IPS-NIHi7 (cell line): ENCODE measurements around the gene FARS2.

Experiments
- DNase-seq: peaks from one replicate; pipeline ENCODE4 v3.0.0; 2012; ENCODE audit warnings: mixed read lengths; ENCODE audit errors: extremely low spot score

The FARS2 gene

GRCh38 chr6:5260661-5261544 is at the start of gene FARS2, which contains the start of gene LYRM4:
TSS of gene FARS2 (plus strand) at chr6:5261513.
TSS of gene LYRM4 (minus strand) at chr6:5260950. CDS start at chr6:5260733, 217 bp downstream.
- peak; percentile 94 for DNase-seq

DNA sequence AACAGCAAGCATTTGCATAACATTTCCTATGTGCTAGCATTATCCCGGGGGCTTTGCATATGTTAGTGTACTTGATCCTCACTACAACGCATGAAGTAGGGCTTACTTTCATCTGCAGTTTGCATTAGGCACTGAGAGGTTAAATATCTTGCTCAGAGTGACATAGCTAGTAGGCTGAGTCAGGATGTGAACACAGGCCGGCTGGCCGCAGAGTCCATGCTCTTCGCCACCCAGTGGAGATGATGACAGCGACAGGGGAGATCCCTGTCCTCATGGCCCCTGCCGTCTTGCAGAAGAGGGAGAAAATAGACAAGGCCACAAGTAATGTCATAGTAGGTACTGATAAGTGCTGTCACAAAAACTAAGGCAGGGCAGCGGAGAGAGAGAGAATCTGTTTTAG is 47.5 kb upstream of the FARS2 start:
- no peak for DNase-seq

DNA sequence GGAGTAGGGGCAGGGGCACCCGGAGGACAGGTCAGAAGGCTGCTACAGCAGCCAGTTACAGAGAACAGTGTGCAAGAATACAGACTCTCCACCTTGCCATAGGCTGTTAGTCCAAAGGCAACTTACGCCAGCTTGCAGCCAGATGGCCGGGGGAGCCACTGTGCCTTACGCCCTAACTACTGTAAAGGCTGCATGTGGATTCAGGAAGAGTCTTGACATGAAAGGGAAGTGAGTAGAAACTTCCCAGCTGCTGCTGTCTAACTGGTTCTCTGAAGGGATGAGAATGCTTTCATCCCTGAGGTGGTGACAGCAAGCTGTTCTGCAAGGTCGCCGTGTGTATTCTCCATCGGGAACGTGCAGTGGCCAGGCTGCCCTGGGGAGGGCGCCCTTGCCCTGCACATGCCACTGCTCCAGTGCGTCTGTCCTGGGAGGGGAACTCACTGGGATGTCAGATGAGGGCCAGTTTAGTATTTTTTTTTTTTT is 46.7 kb upstream of the FARS2 start:
- peak; percentile 78 for DNase-seq

- no peak for DNase-seq
Observed at GRCh38 chr6:5215159-5215558, 46.2 kb upstream of the FARS2 start.

DNA sequence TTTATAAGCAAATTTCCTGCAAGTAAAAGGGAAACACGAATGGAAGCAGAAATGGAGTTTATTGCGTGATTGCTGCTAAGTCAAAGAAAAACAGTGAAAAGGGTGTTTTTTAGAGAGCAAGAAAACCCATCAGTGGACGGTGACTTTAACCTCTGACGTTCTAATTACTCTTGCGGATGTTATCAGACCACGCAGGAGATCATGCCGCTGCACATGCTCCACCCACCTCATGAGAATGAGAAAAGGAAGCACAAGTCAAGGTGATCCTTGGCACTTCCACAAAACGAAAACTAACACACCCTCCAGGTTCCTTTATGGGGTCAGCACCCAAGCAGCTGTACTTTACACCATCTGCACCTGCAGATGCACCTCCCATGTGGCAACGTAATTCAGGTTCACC is 45.5 kb upstream of the FARS2 start:
- no peak for DNase-seq

DNA sequence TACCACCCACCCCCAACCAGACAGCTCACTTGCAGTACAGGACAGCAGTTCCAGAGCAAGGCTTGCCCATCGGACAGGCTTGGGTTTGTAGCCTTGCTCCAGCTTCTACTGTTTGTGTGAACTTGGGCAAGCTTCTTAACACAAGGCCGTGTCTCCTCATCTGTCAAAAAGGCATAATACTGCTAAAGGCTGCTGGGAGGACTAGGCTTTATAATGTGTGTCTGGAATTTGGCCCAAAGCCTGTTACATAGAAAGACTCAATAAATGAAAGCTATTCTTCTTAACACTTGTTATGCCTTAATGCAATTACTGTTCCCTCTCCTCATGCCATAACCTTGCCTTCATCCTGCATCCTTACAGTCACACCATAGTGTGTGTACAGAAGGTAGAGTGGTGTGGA is 44.0 kb upstream of the FARS2 start:
- DNase-seq: no peak

GRCh38 chr6:5219011-5219691 is 42.2 kb upstream of the FARS2 start:
- no peak for DNase-seq

DNA sequence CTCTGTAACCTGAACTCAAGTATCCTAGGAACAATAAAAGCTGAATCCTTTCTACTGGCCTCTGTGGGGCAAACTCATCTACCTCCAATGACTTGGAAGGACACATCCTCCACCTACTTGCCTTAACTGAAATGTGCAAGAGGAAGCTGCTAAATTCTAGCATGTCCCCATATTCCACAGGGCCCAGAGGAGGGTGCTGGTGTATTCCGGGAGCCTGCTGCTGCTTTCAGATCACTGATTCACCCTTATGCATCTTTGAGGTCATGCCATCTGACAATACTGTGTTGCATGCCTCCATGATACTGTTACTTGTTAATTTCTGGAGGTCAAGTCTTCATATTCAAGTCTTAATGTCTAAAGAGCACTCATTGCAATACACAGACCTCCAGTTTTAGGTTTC is 40.9 kb upstream of the FARS2 start:
- no peak for DNase-seq

DNA sequence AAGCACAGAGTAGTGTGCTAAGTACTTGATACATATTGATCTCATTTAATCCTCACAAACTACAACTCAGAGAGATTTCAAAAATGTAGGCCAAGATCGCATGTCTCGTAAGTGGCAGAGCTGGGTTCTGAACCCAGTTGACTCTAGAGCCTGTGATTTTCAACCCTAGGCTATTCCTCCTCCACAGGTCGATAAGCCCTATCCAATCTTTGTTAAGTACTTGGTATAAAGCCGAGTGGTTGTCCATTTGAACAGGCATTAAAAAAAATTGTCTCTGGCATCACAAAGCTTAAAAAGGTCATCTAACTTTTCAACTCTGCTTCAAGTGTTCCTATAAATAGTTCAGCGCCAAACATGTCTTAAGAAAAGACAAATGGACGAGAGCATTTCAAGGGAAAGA is 38.0 kb upstream of the FARS2 start:
- DNase-seq: no peak

GRCh38 chr6:5229356-5229755 is 32.0 kb upstream of the FARS2 start:
- no peak for DNase-seq

DNA sequence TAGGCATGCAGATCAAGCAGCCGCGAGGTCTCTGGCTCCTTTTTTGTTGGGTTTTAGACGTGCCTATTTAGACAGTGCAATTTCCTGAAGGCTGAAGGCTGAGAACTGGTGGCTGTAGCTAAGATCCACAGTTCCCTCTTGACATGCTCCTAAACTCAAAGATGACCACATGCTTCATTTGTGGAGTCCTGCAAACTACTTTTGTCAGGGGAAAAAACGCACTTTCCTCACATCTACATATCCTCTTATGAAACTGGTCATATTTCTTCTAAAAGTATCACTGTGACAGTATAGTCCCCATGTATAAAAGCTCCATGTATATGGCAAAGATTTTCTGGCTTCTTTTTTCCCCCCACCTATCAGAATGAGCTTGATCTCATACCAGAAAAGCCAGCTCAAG is 31.2 kb upstream of the FARS2 start:
- no peak for DNase-seq

GRCh38 chr6:5231289-5231688 is 30.0 kb upstream of the FARS2 start:
- DNase-seq: no peak

DNA sequence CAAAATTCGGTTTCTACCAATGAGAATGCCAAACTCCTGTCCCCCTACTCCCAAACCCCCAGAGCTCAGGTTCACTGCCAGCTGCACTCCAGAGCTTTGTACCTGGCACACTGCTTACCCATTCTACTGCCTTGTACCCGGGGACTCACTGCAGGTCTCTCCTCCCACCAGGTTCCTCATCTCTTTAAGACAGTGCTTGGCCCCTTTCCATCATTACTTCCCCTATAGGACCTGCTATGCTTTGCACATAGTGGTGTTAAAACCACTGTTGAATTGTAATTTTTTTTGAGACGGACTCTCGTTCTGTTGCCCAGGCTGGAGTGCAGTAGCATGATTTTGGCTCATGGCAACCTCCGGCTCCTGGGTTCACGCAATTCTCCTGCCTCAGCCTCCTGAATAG is 26.4 kb upstream of the FARS2 start:
- no peak for DNase-seq

DNA sequence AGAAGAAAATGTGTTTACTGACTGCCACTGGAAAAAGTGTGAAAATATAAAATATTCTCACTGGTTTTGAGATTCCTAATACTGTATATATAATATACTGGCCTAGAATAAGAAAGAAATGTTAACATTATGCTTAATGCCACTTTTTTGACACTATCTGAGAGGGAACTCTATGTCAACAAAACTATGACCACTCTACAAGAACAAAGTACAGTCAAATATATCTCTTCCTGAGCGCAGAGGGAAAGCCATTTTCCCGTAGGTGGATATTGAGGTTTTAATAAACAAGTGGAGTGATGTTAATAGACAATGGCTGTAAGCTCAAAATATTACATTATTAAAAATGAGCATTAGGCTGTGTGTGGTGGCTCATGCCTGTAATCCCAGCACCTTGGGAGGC is 25.5 kb upstream of the FARS2 start:
- no peak for DNase-seq

DNA sequence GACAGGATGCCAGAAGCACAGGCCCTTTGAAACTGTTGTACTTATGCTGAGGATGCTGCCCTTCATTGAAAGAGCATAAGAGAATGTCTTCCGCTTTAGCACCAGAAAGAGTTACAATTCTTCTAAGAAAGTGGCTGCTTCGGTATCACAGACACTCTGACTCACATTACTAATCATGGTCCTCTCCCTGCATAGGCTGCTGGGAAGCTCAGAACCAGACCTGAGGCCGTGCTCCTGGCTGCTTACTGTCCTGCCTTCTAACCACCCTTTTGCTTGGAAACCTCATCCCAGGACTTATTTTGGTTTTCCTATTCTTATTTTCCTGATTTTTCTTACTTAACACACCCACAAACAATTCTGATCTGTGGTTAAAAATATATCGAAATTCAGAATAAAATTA is 23.5 kb upstream of the FARS2 start:
- DNase-seq: no peak

- DNase-seq: no peak
Observed at GRCh38 chr6:5238336-5238735, 23.0 kb upstream of the FARS2 start.

DNA sequence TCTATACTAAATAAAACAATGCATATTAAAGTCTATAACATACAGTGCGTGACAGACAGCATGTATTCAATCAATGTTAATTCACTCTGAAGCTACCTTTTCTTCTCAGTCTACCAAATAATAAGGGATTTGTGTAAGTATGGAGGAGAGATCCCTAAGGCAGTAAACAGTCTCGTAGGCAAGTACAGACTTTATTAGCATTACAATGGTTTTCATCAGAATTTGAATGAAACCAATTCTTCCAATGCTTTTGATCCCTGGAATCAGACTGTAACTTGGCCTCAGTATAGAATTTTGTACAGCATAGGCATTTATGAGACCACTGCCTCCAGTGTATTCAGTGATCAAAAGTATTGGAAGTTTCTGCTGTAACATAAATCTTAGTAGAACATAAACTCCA is 20.1 kb upstream of the FARS2 start:
- no peak for DNase-seq

GRCh38 chr6:5243069-5243468 is 18.2 kb upstream of the FARS2 start:
- DNase-seq: no peak

DNA sequence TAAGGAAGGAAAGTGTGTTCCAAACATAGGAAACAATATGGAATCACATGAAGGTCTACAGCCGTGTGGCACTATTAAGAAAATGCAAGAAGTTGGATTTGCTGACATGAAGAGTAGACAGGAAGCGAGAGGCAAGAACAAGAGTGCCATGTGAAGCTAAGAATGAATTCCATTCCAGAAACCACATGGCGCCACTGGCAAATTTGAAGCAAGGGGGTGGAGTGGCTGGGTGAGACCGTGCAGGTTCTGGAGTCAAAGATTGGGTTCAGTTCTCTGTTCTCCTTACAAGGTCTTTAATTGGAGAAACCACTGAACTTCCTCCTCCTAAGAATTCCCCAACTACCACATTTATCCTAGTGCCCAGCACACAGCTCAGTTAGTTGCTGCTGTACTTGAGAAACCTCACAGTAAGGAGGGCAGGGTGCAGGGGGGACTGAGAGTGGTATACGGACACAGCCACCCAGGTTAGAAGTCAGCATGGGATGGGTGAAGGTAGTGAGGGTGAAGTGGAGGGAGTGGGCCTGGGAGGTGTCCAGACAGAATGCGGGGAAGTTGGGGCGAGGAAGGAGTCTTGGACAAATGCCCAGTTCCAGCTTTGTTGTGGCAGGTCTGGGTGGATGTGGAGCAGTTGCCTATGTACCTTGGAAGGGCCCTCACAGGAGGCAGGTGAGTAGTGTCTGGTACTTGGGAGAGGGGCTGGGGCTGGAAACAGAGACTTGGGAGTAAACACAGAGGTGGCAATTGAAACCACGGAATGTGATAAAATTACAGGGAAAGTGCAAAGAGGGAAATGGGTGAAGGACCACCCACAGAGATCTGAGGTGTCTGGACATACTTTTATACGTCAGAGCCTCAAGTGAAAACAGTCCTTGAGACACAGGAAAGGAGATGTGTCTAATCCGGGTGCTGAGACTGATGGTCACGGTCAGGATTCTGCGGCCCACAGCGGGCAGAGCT is 14.9 kb upstream of the FARS2 start:
- DNase-seq: no peak

- no peak for DNase-seq
Observed at GRCh38 chr6:5247201-5247600, 14.1 kb upstream of the FARS2 start.

- no peak for DNase-seq
Observed at GRCh38 chr6:5248302-5249098, 12.8 kb upstream of the FARS2 start.
